Keratinocyte (primary cell): ENCODE results near the gene SLC7A6.

ENCODE experiments used
- EZH2 ChIP-seq: IDR thresholded peaks from one replicate; pipeline ENCODE4 v1.6.1; 2012; ENCODE audit warnings: inconsistent platforms, mild to moderate bottlenecking, low read length, moderate library complexity
- TF ChIP-seq, protein P1 (sequence below), 3 experiments: IDR thresholded peaks in 1 of 3; conservative IDR thresholded peaks in 1 of 3; optimal IDR thresholded peaks in 1 of 3; 2 replicates in 2 of 3; 3 replicates in 1 of 3; pipeline versions ENCODE3 to v1.5.1; 2011; ENCODE audit warnings: low read length in 3 of 3, mild to moderate bottlenecking in 3 of 3, moderate library complexity in 2 of 3, control low read depth in 1 of 3, inconsistent platforms in 1 of 3; ENCODE audit not compliant: insufficient read depth in 2 of 3; ENCODE audit errors: extremely low read depth in 1 of 3

- TF ChIP-seq, protein P1, sequence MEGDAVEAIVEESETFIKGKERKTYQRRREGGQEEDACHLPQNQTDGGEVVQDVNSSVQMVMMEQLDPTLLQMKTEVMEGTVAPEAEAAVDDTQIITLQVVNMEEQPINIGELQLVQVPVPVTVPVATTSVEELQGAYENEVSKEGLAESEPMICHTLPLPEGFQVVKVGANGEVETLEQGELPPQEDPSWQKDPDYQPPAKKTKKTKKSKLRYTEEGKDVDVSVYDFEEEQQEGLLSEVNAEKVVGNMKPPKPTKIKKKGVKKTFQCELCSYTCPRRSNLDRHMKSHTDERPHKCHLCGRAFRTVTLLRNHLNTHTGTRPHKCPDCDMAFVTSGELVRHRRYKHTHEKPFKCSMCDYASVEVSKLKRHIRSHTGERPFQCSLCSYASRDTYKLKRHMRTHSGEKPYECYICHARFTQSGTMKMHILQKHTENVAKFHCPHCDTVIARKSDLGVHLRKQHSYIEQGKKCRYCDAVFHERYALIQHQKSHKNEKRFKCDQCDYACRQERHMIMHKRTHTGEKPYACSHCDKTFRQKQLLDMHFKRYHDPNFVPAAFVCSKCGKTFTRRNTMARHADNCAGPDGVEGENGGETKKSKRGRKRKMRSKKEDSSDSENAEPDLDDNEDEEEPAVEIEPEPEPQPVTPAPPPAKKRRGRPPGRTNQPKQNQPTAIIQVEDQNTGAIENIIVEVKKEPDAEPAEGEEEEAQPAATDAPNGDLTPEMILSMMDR (optimal IDR thresholded peaks at IDR 0.05 in 1 of 3, IDR thresholded peaks at IDR 0.05 in 1 of 3, conservative IDR thresholded peaks at IDR 0.05 in 1 of 3; ENCODE audit: extremely low read depth in 1 of 3, insufficient read depth in 2 of 3, low read length in 3 of 3) = no peak
- TF ChIP-seq EZH2 = no peak
These were observed 46.1 kb downstream of the SLC7A6 start for GRCh38 chr16:68310437-68310773.
